Measurements from ENCODE around the gene EEIG1.

Gene EEIG1

DNA sequence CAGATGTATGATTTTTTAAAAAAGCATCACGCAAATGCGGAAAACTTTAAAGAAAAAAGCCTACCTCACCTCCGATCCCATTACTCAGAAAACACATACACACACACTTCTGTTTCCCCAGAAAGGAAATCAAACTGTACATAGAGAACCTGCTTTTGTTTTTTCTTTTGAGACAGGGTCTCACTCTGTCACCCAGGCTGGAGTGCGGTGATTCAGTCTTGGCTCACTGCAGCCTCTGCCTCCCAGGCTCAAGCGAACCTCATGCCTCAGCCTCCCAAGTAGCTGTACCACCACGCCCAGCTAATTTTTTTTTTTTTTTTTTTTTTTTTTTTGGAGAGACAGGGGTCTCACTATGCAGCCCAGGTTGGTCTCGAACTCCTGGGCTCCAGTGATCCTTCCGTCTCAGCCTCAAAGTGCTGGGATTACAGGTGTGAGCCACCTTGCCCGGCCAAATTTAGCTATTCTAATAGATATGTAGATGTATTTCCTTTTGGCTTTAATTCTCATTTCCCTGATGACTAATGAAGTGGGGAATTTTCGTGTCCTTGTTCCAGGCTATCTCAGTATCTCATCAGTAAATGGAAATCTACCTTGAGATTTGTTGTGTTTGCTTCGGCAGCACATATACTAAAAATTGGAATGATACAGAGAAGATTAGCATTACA, 25.7 kb upstream of the EEIG1 start:
- Histone ChIP-seq H4K20me1 (ENCODE audit: insufficient read depth, low read length) (no peaks in the 10 kb centered on the region), H3K4me2 (ENCODE audit: low read length) (no peak overlapping the region), H3K36me3 (replicated peaks; ENCODE audit: low read depth, low read length) (no peaks in the 10 kb centered on the region), H2AFZ (ENCODE audit: low read depth, low read length) (no peak overlapping the region), H3K27me3 (ENCODE audit: low read depth, low read length) (no peaks in the 10 kb centered on the region), H3K79me2 (ENCODE audit: low read length) (no peaks in the 10 kb centered on the region), H3K4me1 (ENCODE audit: low read length) (peaks cover 13% of the 10 kb centered on the region), H3K9me3 (ENCODE audit: insufficient read depth, low read length) (no peaks in the 10 kb centered on the region), H3K4me3 (ENCODE audit: low read length) (no peak overlapping the region), H3K9ac (ENCODE audit: low read length) (no peak overlapping the region), H3K27ac (ENCODE audit: low read length) (no peak overlapping the region)
- TF ChIP-seq EZH2phosphoT487 (IDR thresholded peaks at IDR 0.05; ENCODE audit: low read depth) = no peak
- TF ChIP-seq, protein P1, sequence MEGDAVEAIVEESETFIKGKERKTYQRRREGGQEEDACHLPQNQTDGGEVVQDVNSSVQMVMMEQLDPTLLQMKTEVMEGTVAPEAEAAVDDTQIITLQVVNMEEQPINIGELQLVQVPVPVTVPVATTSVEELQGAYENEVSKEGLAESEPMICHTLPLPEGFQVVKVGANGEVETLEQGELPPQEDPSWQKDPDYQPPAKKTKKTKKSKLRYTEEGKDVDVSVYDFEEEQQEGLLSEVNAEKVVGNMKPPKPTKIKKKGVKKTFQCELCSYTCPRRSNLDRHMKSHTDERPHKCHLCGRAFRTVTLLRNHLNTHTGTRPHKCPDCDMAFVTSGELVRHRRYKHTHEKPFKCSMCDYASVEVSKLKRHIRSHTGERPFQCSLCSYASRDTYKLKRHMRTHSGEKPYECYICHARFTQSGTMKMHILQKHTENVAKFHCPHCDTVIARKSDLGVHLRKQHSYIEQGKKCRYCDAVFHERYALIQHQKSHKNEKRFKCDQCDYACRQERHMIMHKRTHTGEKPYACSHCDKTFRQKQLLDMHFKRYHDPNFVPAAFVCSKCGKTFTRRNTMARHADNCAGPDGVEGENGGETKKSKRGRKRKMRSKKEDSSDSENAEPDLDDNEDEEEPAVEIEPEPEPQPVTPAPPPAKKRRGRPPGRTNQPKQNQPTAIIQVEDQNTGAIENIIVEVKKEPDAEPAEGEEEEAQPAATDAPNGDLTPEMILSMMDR (IDR thresholded peaks at IDR 0.05; ENCODE audit: low read depth, low read length) = no peak

DNA sequence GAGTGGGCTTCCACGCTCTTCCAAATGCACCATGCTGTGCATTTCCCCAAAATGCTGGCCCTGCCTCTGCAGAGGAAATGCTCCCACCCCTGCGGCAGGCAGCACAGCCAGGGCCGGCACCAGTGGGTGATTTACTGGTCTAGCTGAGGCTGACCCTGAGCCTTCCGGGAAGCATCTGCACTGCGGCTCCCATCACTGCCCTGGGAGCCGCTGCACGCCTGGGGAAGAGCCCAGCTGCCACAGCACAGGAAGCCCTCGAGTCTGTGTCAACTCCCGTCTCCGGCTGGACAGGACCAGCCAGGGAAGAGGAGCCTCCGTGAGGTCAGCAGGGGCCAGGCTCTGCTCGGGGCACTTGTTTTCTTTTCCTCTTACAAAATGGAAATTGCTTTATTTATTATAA, 25.1 kb upstream of the EEIG1 start:
- H2AFZ ChIP-seq (ENCODE audit: low read depth, low read length) = no peak overlapping the region
- H3K4me1 ChIP-seq (ENCODE audit: low read length) = peaks cover 9% of the 10 kb centered on the region
- no peaks in the 10 kb centered on the region for H3K9me3 ChIP-seq (ENCODE audit: insufficient read depth, low read length)
- no peak overlapping the region for H3K4me2 ChIP-seq (ENCODE audit: low read length)
- H4K20me1 ChIP-seq (ENCODE audit: insufficient read depth, low read length) = no peaks in the 10 kb centered on the region
- H3K79me2 ChIP-seq (ENCODE audit: low read length) = no peaks in the 10 kb centered on the region
- H3K9ac ChIP-seq (ENCODE audit: low read length) = no peak overlapping the region
- TF ChIP-seq, protein P1 (IDR thresholded peaks at IDR 0.05; ENCODE audit: low read depth, low read length) = no peak
- no peak for TF ChIP-seq EZH2phosphoT487 (IDR thresholded peaks at IDR 0.05; ENCODE audit: low read depth)
- no peaks in the 10 kb centered on the region for H3K27me3 ChIP-seq (ENCODE audit: low read depth, low read length)
- H3K4me3 ChIP-seq (ENCODE audit: low read length) = no peak overlapping the region
- no peaks in the 10 kb centered on the region for H3K36me3 ChIP-seq (replicated peaks; ENCODE audit: low read depth, low read length)
- H3K27ac ChIP-seq (ENCODE audit: low read length) = no peak overlapping the region

DNA sequence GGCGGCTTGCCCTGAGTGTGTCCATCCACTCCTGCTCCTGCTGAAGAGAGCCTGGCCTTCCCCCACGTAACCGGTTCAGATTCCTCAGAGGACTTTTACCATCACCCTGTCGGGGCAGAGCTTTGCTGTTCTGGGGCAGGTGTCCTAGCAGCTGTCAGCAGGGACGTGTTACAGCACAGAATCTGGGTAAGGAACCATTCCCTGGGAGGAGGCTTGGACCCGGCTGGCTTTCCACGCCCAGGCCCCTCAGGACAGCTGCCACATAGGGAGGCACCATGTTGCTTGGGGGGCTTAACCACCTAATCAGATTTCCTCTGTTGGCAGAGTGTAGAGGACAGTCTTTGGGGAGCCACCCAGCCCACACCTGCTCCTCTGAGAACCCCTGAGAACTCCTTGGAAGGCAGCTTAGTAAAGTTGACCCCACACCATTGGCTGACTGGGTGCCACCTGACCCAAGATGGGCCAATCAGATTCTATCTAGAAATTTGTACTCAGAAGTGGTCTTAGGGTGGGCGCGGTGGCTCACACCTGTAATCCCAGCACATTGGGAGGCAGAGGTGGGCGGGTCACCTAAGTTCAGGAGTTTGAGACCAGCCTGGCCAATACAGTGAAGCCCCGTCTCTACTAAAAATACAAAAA, 23.3 kb upstream of the EEIG1 start:
- Histone ChIP-seq H3K4me1 (ENCODE audit: low read length) (peaks cover 13% of the 10 kb centered on the region; the same call in 1 of the 2 replicates), H3K79me2 (ENCODE audit: low read length) (no peaks in the 10 kb centered on the region), H3K4me2 (ENCODE audit: low read length) (no peak overlapping the region), H3K36me3 (replicated peaks; ENCODE audit: low read depth, low read length) (no peaks in the 10 kb centered on the region), H3K27ac (ENCODE audit: low read length) (no peak overlapping the region), H3K9me3 (ENCODE audit: insufficient read depth, low read length) (no peaks in the 10 kb centered on the region), H2AFZ (ENCODE audit: low read depth, low read length) (no peak overlapping the region), H3K27me3 (ENCODE audit: low read depth, low read length) (no peaks in the 10 kb centered on the region), H4K20me1 (ENCODE audit: insufficient read depth, low read length) (no peaks in the 10 kb centered on the region), H3K4me3 (ENCODE audit: low read length) (no peak overlapping the region), H3K9ac (ENCODE audit: low read length) (no peak overlapping the region)
- TF ChIP-seq, protein P1 (IDR thresholded peaks at IDR 0.05; ENCODE audit: low read depth, low read length) = no peak
- TF ChIP-seq EZH2phosphoT487 (IDR thresholded peaks at IDR 0.05; ENCODE audit: low read depth) = no peak

DNA sequence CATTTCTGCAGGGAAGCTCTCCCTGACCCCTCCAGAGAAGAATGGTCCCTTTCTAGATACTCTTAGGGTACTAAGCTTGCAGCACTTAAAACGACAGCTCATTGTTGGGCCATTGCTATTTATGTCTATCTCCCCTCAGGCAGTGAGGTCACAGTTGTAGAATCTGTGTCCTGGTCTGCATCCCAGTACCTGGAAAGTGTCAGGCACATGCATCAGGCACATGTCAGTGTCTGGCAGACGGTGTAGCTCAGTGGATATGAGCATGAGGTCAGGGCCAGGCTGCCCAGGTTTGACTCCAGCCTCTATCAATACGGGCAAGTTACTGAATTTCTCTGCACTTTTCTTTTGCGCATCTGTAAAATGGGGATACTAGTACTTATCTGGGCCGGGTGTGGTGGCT, 22.2 kb upstream of the EEIG1 start:
- Histone ChIP-seq H3K79me2 (ENCODE audit: low read length) (no peaks in the 10 kb centered on the region), H3K4me1 (ENCODE audit: low read length) (peaks cover 12% of the 10 kb centered on the region; the same call in 1 of the 2 replicates), H3K4me2 (ENCODE audit: low read length) (no peak overlapping the region), H4K20me1 (ENCODE audit: insufficient read depth, low read length) (no peaks in the 10 kb centered on the region), H3K27ac (ENCODE audit: low read length) (no peak overlapping the region), H3K27me3 (ENCODE audit: low read depth, low read length) (no peaks in the 10 kb centered on the region), H3K9ac (ENCODE audit: low read length) (no peak overlapping the region), H3K36me3 (replicated peaks; ENCODE audit: low read depth, low read length) (no peaks in the 10 kb centered on the region), H2AFZ (ENCODE audit: low read depth, low read length) (no peak overlapping the region), H3K4me3 (ENCODE audit: low read length) (no peak overlapping the region), H3K9me3 (ENCODE audit: insufficient read depth, low read length) (no peaks in the 10 kb centered on the region)
- TF ChIP-seq, protein P1 (IDR thresholded peaks at IDR 0.05; ENCODE audit: low read depth, low read length) = no peak
- no peak for TF ChIP-seq EZH2phosphoT487 (IDR thresholded peaks at IDR 0.05; ENCODE audit: low read depth)
